Measurements from ENCODE around the gene NDUFB4.

DNA sequence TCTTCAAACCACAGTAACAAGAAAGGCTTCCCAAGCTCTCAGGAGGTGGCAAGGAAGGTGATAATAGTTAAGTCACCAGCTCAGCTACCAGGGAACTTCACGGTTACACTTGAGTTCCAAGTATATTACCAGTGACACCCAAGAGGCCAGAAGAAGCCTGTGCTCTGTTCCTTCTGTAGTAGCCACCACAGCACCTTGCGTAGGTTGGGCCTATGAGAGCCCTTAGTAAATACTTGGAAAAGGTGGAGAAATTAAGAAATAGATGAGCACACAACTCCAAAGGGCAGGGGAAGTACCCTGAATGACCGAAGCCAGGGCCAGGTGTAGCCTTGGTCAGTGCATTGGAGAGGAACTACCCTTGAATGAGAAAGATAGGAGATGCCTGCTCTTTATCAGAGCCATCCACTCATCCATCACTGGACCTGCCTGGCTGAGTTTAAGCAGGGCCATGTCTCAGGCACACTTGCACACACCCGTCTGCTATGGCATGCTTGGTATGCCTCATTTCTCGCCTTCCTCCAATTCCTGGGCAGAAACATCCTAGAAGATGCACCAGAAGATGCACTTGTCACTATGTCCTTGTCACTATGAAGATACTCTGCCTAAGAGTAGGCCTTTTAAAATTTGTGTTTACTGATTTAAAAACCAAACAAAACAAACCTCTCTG lies 32.6 kb upstream of the NDUFB4 start:
- TF ChIP-seq FOXP2 (optimal IDR thresholded peaks at IDR 0.05; ENCODE audit: control extremely low read depth, extremely low read length, insufficient read depth) = no peak
- TF ChIP-seq EZH2 (IDR thresholded peaks at IDR 0.05) = no peak
- TF ChIP-seq POLR2AphosphoS5 (IDR thresholded peaks at IDR 0.05; ENCODE audit: borderline replicate concordance, low read depth, low read length) = no peak

All from SK-N-MC (cell line).